Activated CD4-positive, alpha-beta memory T cell treated with anti-CD3 and anti-CD28 coated beads for 36 hours (primary cell): Measurements from ENCODE around the gene LEFTY2. TPM values are rescaled to one million over a fixed set of nuclear protein-coding genes. Genes with fewer than 3 reads are reported as not detected.

Experiments used
- microRNA-seq: library from miRNA; unstranded; fragments of <30 nt; microRNA quantifications from one replicate; pipeline ENCODE4 v1.2.0, GENCODE V29; 2022; ENCODE audit warnings: borderline number of aligned reads, borderline microRNAs expressed, borderline replicate concordance
- total RNA-seq, 2 experiments: library from RNA; stranded (reverse); gene quantifications; one replicate each; pipeline ENCODE4 v1.2.3, GENCODE V29; 2021

The LEFTY2 gene
- total RNA-seq, 2 experiments from 2014 or later, result not detected

Small RNA genes within 50 kb of the gene (microRNA-seq; reads per million reads assigned to microRNA genes)
- gene MIR6741, result 2.4 reads per million

Other genes with a start within 250 kb of the LEFTY2 start
- gene SRP9, start 163.4 kb downstream of the LEFTY2 start, total RNA-seq, result 100 to 1,000 TPM; 294 to 314 TPM
- gene EPHX1, start 131.1 kb downstream of the LEFTY2 start, total RNA-seq, result 1 to 10 TPM; 2.6 to 2.8 TPM
- 10 to 100 TPM; 52.2 to 59.1 TPM for gene TMEM63A, start 58.8 kb downstream of the LEFTY2 start, total RNA-seq
- under 1 TPM in 1 of 2 experiments, not detected in 1; 0.19 TPM for gene LEFTY1, start 52.1 kb downstream of the LEFTY2 start, total RNA-seq
- 100 to 1,000 TPM; 127 TPM for gene PYCR2, start 17.0 kb downstream of the LEFTY2 start, total RNA-seq
- gene SDE2, start 58.1 kb upstream of the LEFTY2 start, total RNA-seq, result 10 to 100 TPM; 18.0 to 18.2 TPM
- gene H3-3A, start 121.5 kb upstream of the LEFTY2 start, total RNA-seq, result 100 to 1,000 TPM; 317 to 320 TPM
- 10 to 100 TPM; 18.7 to 20.7 TPM for gene ACBD3, start 245.5 kb upstream of the LEFTY2 start, total RNA-seq